HG03066 (cell line): ENCODE results near the gene RPL38.

Experiments
- ATAC-seq: cut with Tn5 transposase; IDR thresholded peaks from one replicate; pipeline ENCODE4 v1.9.1; 2021; ENCODE audit warnings: low read depth; ENCODE audit not compliant: unreplicated experiment

The RPL38 gene

DNA sequence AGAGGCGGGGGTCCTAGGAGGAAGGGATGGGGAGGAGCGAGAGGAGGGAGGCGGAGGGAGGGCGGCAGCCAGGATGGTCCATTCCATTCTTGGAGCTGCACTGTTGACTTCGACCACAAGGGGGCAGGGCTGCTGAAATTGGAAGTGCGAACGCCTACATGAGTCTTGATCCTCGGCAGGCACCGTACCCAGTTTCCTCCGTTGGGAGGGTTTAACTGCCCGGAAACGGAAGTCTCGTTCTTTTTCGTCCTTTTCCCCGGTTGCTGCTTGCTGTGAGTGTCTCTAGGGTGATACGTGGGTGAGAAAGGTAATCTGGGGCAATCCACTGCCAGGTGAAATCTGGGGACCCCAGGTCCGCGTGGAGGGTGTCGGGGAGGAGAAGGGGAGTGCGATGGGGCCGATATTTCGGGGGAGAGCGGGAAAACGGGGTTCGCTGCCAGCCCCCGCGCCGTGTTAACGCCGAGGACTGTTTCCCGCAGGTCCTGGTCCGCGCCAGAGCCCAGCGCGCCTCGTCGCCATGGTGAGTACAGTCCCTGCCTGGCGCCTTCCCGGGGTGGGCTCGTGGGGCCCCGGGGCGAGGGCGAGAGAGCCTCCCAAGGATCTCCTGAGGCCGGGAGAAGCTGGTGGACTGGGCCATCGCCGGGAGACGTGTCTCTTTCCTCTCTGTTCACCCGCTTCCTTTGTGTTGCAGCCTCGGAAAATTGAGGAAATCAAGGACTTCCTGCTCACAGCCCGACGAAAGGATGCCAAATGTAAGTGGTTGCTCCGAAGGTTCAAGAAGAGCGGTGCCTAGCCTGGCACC lies at the start of gene RPL38:
Gene RPL38, plus strand, starts transcription at position 240 of the 802 bp plus-strand sequence. Its CDS starts 278 bp downstream, at position 518.
- ATAC-seq = peak; percentile 85

DNA sequence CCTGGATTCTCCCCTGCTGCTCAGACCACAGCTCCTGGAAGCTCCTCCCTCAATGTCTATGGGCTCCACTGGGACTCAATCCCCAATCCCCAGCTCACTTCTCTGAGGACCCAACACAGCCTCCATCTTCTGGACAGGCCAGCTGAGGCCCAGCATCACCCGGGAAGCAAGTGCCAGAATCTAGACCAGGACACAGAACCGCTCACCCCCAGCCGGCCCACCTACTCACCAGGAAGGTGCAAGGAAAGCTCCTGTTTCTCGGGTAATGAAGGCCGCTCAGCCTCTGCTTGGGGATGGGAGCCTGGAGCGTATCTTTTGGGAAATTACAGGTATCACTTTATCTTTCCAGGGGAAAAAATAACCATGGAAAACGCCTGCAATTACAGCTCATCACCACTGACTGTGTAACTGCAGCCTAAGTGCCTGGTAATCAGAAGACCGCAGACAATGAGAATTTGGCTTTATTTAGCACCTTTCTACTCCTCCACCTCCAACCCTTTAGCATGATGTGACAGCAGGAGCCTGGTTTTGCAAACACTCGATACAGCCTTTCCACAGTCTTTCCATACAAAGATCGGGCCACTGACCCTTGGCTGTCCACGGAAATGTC lies 49.6 kb upstream of the RPL38 start:
- ATAC-seq = no peak

DNA sequence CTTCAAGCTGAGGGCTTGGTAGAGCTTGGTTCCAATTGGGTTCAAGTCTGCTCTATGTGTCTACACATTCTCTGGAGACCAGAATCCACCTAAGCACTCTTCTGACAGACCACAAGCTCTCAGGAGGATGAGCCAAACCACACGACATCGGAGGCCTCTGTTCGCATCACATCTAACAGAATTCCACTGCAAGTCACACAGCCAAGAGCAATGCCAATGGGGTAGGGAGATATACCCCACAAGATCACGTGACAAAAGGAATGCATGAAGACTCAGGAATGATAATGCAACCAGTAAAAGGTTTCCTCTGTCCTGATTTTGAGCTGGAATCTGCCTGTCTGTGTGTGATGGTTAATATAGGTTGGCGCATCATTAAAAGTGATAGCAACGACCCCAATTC lies 46.6 kb upstream of the RPL38 start:
- no peak for ATAC-seq

DNA sequence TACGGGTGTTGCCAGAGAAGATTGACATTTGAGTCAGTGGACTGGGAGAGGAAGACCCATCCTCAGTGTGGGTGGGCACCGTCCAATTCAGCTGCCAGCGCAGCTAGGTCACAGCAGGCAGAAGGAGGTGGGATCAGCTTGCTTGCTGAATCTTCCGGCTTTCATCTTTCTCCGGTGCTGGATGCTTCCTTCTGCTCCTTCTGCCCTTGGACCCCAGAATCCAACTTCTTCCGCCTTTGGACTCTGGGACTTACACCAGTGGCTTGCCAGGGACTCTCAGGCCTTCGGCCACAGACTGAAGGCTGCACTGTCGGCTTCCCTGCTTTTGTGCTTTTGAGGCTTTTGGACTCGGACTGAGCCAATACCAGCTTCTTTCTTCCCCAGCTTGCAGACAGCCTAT lies 46.1 kb upstream of the RPL38 start:
- ATAC-seq = no peak

DNA sequence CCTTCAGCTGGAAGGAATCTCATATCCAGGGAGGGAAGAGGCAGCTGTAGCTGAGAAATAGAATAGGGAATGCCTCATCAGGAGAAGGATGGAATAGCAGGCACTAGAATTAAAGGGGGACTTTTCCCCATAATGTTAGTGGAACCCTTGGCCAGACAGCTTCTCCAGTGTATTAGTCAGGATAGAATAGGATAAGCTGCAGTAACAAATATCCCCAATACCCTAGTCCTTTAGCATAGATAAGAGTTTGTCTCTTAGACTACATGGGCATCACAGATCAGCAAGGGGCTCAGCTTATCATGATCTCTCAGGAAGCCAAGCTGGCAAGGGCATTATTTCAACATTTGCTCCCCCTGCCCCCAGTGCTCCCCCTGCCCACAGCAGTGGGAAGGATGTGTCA lies 44.7 kb upstream of the RPL38 start:
- no peak for ATAC-seq

DNA sequence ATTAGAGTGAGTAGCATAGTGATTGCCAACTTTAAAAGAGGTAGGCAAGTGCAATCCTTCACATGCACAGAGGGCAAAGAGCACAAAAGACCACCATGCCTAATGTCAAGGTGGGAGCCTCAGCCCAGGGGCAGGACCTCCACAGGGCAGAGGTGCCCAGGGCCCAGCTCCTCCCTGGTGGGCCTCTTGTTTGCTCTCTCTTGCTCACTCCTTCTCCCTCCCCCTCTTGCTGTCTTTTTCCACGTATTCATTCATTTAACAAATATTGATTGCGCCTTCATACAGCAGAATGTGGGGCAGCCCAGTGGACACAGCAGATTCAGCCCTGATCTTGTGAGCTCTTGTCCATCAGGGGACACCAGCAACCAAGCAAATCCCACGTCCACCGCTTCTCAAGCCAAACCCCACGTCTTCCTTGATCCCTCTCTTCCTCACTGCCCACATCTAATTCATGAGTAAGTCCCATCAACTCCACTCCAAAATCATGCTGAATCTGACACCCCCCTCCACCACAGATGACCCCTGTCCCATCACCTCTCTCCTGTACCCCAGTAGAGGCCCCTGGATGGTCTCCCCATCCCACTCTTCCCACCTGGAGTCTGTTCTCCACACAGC lies 44.1 kb upstream of the RPL38 start:
- no peak for ATAC-seq

DNA sequence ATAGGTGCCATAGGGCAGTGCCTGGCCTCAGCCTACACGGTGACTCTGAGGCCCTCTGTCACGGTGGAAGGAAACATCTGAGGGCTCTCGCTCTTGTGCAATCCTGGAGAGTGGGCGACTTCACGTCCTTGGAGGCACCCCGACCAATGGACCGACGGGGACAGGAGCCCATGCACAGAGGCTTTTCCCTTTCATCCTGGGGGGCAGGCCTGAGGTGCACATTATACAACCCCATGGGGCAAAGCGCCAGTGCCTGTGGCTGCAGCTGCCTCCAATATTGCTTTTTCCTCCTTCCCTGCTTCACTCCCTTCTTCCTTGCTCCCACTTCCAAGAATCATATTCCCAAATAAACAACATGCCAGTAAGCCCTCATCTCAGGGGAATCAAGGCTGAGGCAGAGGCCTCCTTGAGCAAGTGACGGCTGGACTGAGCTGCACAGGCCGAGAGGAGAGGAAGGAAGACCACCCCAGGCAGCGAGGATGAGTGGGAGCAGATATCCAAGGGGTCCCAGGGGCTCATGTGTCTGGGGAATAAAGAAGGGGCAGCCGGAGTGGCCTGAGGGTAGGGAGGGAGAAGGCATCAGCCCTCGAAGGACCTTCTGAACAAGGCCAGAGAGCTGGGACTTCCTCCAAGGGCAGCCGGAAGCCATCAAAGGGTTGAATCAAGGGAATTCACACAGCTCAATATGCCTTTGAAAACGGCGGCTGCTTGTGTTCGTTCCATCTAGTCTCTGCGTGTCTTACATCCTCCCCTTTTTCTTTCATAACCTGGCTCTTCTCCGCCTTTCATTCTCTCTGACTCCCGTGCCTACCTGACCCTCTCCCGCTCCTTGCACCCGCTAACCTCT lies 42.6 kb upstream of the RPL38 start:
- no peak for ATAC-seq

DNA sequence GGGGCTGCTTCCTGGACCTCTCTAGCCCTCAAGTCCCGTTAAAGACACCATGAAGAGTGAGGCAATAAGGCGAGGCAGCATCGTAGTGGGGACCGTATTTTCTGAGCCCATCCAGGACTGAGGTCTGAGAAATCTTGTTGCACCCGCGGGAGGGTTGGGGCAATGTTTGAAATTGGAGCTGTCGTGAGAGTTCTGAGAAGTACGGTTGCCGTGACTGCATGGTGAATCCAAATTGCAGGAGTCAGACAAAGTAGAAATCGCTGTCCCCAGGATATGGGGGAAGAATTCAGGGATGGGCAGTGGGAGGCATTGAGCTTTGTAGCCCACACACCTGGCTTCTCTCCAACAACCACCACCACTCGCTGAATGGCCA lies 42.0 kb upstream of the RPL38 start:
- ATAC-seq = no peak

DNA sequence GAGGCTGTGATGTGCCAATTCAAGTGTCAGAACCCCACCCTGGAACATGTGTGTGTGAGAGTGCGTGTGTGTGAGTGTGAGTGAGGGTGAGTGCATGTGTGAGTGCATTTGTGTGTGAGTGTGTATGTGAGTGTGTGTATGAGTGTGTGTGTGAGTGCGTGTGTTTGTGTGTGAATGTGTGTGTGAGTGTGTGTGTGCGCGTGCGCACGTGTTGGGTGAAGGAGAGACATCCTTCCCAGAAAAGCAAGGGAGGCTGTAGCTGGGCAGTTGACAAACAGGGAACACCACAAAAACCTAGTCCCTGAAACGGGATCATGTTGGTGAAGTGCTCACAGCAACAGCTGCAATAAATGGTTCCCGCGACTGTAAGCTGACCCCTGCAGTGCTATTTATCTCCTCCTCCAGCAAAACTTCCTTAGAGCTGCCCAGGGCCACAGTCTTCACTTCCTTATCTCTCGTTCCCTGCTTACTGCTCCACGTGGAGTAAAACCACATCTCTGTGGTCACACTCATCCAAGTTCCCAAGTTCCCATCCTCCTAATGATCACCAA lies 40.1 kb upstream of the RPL38 start:
- ATAC-seq = no peak

DNA sequence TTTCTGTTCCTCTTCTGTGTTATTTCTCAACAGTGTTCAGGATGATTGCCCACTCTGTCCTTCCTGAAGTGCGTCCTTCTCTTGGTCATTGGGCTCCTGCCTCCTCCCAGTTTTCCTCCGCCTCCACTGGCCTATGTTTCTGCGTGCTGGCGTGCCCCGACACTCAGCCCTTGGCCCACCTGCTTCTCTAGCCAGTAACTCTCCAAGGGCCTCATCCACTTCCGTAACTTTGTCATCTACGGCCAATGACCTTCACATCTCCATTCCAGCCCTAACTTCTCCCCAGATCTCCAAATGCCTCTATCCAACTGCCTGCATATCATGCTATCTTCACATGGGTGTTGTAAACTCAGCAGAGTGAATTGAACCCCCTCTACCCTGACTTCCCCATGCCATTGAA lies 39.6 kb upstream of the RPL38 start:
- ATAC-seq = no peak

DNA sequence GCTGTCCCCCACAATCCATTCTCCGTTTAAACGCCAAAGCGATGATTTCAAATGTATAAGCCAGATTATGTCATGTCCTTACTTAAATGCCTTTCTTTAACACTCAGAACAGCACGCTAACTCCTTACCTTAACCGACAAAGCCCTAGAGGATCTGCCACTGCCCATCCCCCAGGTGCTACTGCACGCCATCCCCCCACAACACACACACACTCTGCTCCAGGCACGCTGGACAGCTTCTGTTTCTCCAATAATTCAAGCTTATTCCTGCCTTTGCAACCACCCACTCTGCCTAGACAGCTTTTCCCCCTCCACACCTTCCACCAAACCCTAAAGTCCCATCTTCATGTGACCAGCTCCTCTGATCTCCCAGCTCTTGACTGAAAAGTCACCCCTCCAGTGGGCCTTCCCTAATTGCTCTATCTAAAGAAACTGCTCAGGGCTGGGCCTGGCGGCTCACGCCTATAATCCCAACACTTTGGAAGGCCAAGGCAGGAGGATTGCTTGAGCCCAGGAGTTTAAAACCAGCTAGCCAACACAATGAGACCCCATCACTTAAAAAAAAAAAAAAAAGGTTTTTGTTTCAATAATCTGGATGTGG lies 38.9 kb upstream of the RPL38 start:
- no peak for ATAC-seq

DNA sequence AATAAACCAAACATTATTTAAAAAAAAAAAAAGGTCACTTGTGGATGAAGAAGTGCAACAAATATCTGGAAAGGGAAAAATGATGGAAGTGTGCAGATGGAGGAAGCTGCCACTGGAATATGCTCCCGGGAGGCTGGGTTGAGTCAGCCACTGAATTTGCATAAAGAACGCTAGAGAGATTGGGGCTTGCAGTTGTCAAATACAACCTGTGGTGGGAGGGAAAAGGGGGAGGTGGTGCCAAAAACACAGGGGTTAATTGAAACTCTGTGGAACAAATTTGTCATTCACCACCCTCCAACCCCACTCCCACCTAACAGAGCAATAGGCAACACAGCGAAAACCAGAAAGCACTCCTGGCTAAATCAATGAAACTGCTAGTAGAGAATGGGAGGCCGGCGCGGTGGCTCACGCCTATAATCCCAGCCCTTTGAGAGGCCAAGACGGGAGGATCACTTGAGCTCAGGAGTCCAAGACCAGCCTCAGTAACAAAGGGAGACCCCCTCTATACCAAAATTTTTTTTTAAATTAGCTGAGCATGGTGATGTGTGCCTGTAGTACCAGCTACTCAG lies 37.6 kb upstream of the RPL38 start:
- ATAC-seq = no peak

DNA sequence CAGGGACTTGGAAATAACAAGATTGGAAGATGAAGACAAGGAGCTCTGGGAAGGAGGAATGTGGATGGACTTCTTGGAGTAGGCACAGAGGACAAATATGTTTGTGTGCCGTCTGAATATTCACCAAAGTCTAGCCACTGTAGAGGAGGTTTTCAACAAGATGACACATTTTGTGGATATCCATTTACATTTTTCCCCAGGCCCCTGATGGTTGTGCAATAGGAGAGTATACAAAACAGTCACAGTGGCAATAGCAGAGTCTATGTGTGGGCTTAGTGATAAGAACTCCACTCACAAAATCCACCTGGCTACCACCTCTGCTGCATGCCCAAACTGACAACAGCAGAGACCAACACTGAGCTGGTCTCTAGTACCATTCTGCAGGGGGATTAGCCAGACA lies 32.6 kb upstream of the RPL38 start:
- no peak for ATAC-seq

DNA sequence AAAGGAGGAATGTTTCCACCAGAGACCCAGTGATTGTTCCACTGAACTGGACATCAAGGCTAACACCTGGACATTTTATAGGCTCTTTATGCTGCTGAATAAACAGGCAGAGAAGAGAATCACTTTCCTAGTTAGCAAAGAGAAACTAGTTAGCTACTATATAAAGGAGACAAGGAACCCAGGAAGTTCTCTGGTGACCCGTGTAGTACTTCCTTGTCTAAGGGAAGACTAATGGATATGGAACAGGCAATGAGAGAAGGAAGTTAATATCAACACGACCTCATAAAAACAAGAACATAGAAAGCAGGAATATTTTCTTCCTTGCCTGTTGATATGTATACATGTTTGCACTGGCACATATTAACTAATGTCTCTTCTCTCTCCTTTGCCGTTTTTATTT lies 30.8 kb upstream of the RPL38 start:
- no peak for ATAC-seq

DNA sequence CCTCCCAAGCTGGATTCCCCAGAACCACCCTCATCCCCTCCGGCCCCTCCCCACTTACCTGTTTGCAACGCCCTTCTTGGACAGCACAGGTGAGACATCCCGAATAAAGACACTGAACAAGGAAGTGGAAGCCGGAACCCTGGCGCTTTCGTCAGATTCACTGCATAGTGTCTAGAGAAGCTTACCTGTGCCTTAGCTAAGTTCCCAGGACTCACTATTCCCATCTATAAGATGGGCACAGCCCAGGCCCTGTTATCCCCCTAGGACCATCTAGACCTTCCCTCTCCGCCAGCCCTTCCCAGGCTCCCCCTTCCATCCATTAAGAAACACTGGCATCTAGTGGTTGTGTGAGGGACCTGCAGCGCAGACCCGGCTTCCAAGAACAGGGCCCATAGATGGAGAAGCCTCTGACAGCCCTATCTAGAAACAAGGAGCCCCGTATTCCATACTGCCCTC lies 26.9 kb upstream of the RPL38 start:
- ATAC-seq = no peak

DNA sequence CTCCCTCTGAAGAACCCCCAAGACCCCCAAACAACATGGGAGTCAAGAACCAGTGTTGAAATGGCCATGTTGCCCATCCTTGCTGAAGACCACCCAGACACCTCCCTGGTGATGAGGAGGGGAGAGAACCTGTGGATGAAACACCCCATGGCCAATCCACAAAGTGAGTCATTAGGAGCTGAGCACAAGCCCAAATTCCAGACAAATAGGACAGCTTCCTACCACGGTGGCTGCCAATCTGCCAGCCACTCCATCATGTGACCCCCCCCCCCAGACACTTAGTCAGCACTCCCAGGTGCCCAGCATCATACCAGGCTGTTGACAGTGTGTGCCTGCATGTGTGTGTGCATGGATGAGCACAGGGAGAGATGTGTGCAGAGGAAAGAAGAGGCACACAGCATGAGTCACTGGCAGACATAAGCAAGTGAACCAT lies 26.4 kb upstream of the RPL38 start:
- ATAC-seq = no peak

DNA sequence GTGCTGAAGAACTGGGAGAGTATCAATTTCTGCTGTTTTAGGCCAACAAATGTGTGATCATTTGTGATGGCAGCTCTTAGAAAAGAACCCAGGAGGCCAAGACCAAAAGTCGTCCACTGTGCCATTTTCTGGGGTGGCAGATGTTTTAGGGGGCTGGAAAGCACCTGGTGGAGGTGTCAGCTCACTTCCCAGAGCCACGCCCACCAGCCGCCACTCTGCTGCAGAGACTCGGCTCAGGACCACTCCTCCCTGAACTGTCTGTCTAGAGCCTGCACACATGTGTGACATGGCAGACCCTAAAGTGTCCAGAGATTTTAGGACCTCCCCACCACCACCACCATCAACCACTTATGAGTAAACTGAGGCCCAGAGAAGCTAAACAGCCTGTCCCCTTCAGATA lies 23.9 kb upstream of the RPL38 start:
- no peak for ATAC-seq

DNA sequence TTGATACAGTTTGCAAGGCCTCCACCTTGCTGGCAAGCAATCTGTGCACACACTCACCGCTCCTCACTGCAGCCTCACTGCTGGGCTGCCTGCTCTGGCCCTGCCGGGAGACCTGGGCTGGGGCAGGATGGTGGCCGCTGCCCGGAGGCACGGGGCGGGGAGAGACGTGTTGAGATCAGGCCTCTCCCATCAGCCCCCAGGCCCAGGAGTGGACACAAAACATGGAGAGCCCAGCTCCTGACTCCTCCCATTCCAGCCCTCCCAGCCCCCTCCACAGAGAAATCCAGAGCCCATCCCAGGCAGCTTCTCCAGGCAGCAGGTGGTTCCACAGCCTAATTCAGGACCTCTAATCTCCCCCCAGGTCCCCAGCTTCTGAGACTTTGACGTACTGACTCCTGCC lies 23.1 kb upstream of the RPL38 start:
- no peak for ATAC-seq

DNA sequence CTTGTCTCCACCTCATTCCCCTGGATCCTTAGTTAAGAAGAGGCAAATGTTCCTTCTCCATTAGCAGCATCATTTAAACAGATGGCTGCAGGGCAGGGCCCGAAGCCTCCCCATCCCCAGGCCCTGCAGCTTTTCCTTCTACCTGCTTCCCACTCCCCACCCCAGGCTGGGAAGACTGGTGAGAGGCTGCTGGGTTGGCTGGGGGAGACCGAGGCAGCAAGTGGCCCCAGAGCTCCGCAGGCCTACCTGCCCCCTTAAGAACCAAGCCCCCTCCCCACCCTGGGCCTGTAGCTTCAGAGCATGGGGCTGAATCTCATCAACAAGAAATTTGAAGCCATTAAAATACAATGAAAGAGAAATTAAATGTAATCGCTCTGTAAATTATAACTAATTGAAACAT lies 22.1 kb upstream of the RPL38 start:
- no peak for ATAC-seq
